ENCODE data around the gene USP17L12.
"Not testable (repeated sequence)": the region's sequence is repeated elsewhere in the genome, so short reads cannot be mapped to it uniquely, and the experiment has no call there.

Gene USP17L12

DNA sequence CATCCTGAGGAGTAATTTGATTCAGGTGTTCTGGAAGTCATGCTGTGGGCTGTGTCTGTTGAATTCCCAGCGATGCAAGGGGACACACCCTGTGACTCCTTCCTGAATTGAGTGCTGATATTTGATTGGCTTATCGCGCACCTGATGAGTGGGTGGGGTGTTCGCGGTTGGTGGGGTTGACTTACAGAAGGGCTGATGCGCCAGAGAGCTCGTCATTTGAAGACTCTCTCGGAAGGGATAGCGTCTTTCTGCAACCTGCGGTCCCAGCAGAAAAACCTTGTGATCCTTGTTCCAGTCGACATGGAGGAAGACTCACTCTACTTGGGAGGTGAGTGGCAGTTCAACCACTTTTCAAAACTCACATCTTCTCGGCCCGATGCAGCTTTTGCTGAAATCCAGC, at the start of gene USP17L12:
Gene USP17L12 (plus strand): TSS at position 301 of the 400 bp plus-strand sequence. CDS start 0 bp downstream, at position 301.
- not testable (repeated sequence) for H3K27ac ChIP-seq

- H3K27ac ChIP-seq = not testable (repeated sequence)
Observed at GRCh38 chr4:9210357-9210756, 9.6 kb upstream of the USP17L12 start, which contains the start of gene USP17L10. Gene USP17L10 (plus strand): TSS chr4:9210657. CDS start chr4:9210657, 0 bp downstream.

- H3K27ac ChIP-seq = not testable (repeated sequence)
Observed at GRCh38 chr4:9214701-9215100, 5.3 kb upstream of the USP17L12 start.

GRCh38 chr4:9215105-9215504, 4.8 kb upstream of the USP17L12 start, which contains the start of gene USP17L11:
Gene USP17L11 (plus strand): TSS chr4:9215405. CDS start chr4:9215405, 0 bp downstream.
- H3K27ac ChIP-seq = not testable (repeated sequence)

DNA sequence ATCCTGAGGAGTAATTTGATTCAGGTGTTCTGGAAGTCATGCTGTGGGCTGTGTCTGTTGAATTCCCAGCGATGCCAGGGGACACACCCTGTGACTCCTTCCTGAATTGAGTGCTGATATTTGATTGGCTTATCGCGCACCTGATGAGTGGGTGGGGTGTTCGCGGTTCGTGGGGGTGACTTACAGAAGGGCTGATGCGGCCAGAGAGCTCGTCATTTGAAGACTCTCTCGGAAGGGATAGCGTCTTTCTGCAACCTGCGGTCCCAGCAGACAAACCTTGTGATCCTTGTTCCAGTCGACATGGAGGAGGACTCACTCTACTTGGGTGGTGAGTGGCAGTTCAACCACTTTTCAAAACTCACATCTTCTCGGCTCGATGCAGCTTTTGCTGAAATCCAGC, 4.6 kb downstream of the USP17L12 start, which contains the start of gene USP17L13:
Gene USP17L13 (plus strand): TSS at position 301 of the 400 bp plus-strand sequence. CDS start 0 bp downstream, at position 301.
- H3K27ac ChIP-seq = not testable (repeated sequence)

DNA sequence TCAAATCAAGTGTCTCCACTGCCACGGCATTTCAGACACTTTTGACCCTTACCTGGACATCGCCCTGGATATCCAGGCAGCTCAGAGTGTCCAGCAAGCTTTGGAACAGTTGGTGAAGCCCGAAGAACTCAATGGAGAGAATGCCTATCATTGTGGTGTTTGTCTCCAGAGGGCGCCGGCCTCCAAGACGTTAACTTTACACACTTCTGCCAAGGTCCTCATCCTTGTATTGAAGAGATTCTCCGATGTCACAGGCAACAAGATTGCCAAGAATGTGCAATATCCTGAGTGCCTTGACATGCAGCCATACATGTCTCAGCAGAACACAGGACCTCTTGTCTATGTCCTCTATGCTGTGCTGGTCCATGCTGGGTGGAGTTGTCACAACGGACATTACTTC, 10.3 kb downstream of the USP17L12 start:
- H3K27ac ChIP-seq = not testable (repeated sequence)

DNA sequence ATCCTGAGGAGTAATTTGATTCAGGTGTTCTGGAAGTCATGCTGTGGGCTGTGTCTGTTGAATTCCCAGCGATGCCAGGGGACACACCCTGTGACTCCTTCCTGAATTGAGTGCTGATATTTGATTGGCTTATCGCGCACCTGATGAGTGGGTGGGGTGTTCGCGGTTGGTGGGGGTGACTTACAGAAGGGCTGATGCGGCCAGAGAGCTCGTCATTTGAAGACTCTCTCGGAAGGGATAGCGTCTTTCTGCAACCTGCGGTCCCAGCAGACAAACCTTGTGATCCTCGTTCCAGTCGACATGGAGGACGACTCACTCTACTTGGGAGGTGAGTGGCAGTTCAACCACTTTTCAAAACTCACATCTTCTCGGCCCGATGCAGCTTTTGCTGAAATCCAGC, 14.1 kb downstream of the USP17L12 start, which contains the start of gene USP17L15:
Gene USP17L15 (plus strand): TSS at position 301 of the 400 bp plus-strand sequence. CDS start 0 bp downstream, at position 301.
- not testable (repeated sequence) for H3K27ac ChIP-seq

- not testable (repeated sequence) for H3K27ac ChIP-seq
Observed at GRCh38 chr4:9238461-9238860, 18.5 kb downstream of the USP17L12 start.

GRCh38 chr4:9243579-9243978, 23.6 kb downstream of the USP17L12 start, which contains the start of gene USP17L17:
Gene USP17L17 (plus strand): TSS chr4:9243879. CDS start chr4:9243879, 0 bp downstream.
- H3K27ac ChIP-seq = not testable (repeated sequence)

DNA sequence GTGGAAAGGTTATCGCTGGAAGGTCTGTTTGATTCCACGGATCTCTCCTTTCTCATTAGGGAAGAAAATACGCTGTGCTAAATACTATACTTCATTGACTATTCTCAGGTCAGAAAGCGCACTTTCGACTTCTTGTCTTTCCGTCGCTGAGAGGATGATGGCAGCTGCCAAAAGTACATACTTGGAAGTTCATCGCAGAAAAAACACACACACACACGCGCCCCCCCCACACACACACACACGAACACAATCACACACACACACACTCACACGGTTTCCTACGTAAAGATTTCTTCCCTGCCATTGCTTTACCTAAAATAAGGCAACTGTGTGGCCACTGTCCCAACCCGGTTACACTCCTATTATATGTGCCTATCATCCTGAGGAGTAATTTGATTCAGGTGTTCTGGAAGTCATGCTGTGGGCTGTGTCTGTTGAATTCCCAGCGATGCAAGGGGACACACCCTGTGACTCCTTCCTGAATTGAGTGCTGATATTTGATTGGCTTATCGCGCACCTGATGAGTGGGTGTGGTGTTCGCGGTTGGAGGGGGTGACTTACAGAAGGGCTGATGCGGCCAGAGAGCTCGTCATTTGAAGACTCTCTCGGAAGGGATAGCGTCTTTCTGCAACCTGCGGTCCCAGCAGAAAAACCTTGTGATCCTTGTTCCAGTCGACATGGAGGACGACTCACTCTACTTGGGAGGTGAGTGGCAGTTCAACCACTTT, 28.2 kb downstream of the USP17L12 start, which contains the start of gene USP17L18:
Gene USP17L18 (plus strand): TSS at position 678 of the 728 bp plus-strand sequence. CDS start 0 bp downstream, at position 678.
- H3K27ac ChIP-seq = not testable (repeated sequence)

GRCh38 chr4:9253078-9253477, 33.1 kb downstream of the USP17L12 start, which contains the start of gene USP17L19:
Gene USP17L19 (plus strand): TSS chr4:9253378. CDS start chr4:9253378, 0 bp downstream.
- H3K27ac ChIP-seq = not testable (repeated sequence)

DNA sequence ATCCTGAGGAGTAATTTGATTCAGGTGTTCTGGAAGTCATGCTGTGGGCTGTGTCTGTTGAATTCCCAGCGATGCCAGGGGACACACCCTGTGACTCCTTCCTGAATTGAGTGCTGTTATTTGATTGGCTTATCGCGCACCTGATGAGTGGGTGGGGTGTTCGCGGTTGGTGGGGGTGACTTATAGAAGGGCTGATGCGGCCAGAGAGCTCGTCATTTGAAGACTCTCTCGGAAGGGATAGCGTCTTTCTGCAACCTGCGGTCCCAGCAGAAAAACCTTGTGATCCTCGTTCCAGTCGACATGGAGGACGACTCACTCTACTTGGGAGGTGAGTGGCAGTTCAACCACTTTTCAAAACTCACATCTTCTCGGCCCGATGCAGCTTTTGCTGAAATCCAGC, 37.9 kb downstream of the USP17L12 start, which contains the start of gene USP17L20:
Gene USP17L20 (plus strand): TSS at position 301 of the 400 bp plus-strand sequence. CDS start 0 bp downstream, at position 301.
- not testable (repeated sequence) for H3K27ac ChIP-seq

- H3K27ac ChIP-seq = not testable (repeated sequence)
Observed at GRCh38 chr4:9262572-9262971, 42.6 kb downstream of the USP17L12 start, which contains the start of gene USP17L21. Gene USP17L21 (plus strand): TSS chr4:9262872. CDS start chr4:9262872, 0 bp downstream.

GRCh38 chr4:9267319-9267718, 47.4 kb downstream of the USP17L12 start, which contains the start of gene USP17L22:
Gene USP17L22 (plus strand): TSS chr4:9267619. CDS start chr4:9267619, 0 bp downstream.
- not testable (repeated sequence) for H3K27ac ChIP-seq
